LNCaP clone FGC (cell line): Measurements from ENCODE around the gene ARFGEF2.

Experiments
- DNase-seq: peaks from one replicate; pipeline ENCODE4 v3.0.0-alpha.2; 2011; ENCODE audit warnings: low read depth
- H3K4me3 ChIP-seq: 2 replicates; pipeline ENCODE4 v1.5.1; 2011; ENCODE audit warnings: mild to moderate bottlenecking, low read depth, low read length, control low read depth
- TF ChIP-seq, protein P1 (sequence below): IDR thresholded peaks from 2 replicates; pipeline ENCODE4 v1.5.1; 2012; ENCODE audit warnings: mild to moderate bottlenecking; ENCODE audit not compliant: control insufficient read depth, insufficient read depth; ENCODE audit errors: extremely low read depth

ARFGEF2 gene

DNA sequence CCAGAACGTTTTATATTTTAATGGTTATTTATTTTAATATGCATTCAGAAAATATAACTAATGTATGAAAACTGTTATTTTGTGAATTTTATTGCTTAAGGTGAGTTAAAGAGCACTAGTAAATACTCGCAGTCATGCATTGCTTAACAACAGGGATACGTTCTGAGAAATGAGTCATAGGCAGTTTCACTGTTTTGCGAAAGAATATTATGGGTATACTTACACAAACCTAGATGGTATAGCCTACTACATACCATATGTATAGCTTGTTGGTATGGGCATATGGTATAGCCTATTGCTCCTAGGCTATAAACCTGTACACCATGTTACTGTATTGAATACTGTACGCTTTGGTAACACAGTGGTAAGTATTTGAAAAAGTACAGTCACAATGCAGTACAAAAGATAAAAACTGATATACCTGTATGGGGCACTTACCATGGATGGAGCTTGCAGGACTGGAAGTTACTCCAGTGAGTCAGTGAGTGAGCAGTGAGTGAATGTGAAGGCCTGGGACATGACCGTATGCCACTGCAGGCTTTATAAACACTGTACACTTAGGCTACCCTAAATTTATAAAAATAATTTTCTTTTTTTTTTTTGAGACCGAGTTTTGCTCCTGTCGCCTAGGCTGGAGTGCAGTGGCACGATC lies 38.5 kb downstream of the ARFGEF2 start:
- H3K4me3 ChIP-seq, result no peak overlapping the region
- TF ChIP-seq, protein P1, sequence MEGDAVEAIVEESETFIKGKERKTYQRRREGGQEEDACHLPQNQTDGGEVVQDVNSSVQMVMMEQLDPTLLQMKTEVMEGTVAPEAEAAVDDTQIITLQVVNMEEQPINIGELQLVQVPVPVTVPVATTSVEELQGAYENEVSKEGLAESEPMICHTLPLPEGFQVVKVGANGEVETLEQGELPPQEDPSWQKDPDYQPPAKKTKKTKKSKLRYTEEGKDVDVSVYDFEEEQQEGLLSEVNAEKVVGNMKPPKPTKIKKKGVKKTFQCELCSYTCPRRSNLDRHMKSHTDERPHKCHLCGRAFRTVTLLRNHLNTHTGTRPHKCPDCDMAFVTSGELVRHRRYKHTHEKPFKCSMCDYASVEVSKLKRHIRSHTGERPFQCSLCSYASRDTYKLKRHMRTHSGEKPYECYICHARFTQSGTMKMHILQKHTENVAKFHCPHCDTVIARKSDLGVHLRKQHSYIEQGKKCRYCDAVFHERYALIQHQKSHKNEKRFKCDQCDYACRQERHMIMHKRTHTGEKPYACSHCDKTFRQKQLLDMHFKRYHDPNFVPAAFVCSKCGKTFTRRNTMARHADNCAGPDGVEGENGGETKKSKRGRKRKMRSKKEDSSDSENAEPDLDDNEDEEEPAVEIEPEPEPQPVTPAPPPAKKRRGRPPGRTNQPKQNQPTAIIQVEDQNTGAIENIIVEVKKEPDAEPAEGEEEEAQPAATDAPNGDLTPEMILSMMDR, result no peak
- no peak for DNase-seq

DNA sequence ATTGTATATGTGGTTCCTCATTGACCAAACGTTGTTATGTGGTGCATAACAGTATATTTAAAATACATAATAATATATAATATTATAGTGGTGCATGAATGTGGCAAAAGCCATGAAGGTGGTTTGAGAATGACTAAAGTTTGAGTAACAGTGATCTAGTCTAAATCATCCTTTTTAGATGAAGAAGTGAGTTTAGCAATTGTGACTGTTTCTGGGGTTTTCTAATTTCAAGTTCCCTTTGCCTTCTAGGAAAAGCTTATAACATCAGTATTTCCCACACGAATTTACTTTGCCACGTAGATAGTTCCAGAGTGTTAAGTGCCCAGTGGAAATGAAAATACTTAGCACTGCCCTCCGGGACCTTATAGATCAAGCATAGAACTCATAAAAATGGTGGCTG lies 40.9 kb downstream of the ARFGEF2 start:
- TF ChIP-seq, protein P1, result no peak

DNA sequence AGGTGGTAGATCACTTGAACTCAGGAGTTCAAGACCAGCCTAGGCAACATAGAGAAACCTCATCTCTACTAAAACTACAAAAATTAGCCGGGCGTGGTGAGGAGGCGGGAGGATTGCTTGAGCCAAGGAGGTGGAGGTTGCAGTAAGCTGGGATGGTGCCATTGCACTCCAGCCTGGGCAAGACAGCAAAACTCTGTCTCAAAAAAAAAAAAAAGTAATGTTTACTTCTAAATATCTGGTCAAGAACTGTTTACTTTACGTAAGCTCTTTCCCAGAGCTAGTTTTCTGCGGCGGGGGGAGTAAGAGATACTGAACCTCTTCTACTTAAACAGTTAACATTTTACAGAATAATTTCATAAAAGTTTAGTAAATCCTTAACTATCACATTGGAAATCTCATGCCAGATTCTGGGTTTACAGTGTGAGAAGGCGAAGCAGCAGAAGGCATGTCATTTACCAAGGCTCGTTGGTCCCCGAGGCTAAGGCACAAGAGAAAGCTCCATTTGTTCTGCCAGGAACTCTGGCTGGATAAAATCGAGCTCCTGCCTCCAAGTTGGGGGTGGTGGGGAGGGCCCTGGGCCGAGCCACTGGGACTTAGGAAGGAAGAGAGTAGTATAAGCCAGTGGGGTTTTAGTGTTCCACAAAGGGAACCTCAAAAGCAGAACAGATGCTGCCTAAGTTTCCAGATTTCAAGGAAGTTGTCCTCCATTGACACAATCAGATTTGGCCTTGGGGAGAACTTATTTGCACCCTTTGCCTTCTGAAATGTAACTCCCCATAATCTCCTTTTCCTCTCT lies 41.7 kb downstream of the ARFGEF2 start:
- H3K4me3 ChIP-seq, result no peak overlapping the region
- TF ChIP-seq, protein P1, result no peak
- DNase-seq, result no peak

More for the DNA sequence above, 40.9 kb downstream of the ARFGEF2 start:
- no peak for DNase-seq
- no peak overlapping the region for H3K4me3 ChIP-seq

DNA sequence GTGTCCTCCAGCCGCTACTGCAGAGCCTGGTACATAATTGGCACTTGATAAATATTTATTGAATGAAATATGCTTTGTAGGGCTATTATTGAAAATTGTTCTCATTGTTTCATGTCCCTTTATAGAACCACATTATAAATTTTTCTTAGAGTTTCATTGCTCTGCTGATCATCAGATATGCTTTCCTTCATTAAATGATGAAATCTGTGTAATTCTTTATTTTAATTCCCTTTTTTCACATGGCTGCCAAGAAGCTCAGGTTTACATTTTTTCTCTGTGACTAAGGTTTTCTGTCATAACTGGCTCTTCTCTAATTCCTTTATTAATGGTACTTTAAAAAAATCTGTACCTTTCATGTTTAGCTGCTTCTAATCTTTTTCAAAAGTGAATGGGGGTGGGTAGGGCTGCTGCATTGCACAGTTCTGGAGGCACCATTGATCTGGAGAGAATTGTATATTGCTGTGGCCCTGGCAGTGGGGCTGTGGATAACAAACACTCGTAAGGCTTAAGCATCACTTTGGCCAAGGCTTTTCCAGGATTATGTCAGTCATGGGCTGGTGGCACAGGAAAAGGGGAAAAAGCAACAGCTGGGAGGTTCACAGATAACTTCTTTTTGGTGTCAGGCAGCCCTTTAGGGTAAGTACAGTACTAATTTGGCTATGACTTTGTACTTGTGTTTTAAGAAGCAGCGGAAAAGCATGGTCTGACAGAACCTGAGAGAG lies 43.8 kb downstream of the ARFGEF2 start:
- no peak overlapping the region for H3K4me3 ChIP-seq
- no peak for DNase-seq
- TF ChIP-seq, protein P1, result no peak

DNA sequence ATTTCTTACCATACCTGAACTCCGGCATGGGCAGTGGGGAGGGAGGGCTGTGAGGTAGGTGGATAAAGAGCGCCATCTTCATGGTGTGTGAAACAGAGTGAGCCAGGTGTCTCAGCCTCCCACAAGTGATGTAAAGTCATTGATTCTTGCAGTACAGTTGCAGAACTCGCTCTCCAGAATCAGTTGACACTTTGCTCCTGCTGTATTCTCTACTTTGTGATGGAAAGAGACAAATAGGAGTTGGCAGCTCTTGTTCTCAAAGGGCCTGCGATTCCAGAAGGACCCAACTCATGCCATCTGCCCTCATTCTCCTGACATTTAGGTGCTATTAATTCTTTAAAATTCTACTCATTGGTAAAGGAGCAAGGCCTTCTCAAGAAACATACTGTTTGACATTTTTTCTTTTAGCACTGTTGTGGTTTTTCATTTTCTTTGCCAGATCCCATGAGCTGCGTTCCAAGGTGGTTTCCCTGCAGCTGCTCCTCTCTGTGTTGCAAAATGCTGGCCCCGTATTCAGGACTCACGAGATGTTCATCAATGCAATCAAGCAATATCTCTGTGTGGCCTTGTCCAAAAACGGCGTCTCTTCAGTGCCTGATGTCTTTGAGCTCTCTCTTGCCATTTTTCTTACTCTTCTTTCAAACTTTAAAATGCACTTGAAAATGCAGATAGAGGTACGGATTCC lies 49.3 kb downstream of the ARFGEF2 start:
- DNase-seq, result no peak
- TF ChIP-seq, protein P1, result 0 out of 2 replicates have a peak, but pooled peaks have one; percentile 13
- H3K4me3 ChIP-seq, result no peak overlapping the region

DNA sequence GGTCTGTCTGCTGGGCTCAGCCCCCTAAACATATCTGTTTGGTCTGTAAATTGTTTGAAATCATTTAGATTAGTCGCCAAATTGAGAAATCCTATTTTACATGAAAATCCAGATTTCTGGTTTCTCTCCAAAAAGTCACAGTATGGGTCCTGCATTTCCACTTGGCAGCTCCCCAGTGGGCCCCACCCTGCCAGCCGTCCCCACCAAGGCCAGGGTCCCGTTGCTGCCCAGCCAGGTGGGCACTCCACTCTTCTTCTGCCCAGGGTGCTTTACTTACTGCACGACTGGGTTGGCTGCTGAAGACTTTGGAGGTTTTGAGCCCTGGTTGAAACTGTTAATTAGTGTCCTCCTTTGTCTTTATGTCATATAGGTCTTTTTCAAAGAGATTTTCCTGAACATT lies 50.4 kb downstream of the ARFGEF2 start:
- no peak overlapping the region for H3K4me3 ChIP-seq
- TF ChIP-seq, protein P1, result no peak
- DNase-seq, result no peak
